Activated T-helper 1 cell treated with Interleukin-2 at 50 U/mL for 16 hours (primary cell): ENCODE data around the gene SNRPD2.
A peak's percentile ranks its signal among the peaks of the same experiment; 100 is the strongest.
"Not testable (repeated sequence)": the region's sequence is repeated elsewhere in the genome, so short reads cannot be mapped to it uniquely, and the experiment has no call there.

Experiments used
- DNase-seq: peaks from one replicate; pipeline ENCODE4 v3.0.0-alpha.2; 2020; ENCODE audit warnings: low read depth

The SNRPD2 gene

DNA sequence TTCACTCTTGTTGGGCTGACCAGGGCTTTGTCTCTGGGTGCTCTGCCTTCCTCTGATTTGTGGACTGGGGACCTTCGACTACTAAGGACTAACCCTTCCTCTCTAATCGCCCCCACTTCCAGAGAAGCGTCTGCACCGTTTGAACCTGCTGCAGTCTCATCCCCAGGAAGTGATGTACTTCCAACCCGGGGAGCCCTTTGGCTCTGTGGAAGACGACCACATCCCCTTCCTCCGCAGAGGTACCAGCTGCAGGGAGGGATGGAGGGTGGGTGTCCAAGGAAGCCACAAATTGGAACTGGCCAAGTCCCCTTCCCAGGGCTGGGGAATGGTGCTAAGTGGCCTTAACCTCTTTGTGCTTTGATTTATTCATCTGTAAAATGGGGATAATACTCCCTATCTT is 9.9 kb upstream of the SNRPD2 start:
- DNase-seq: no peak

DNA sequence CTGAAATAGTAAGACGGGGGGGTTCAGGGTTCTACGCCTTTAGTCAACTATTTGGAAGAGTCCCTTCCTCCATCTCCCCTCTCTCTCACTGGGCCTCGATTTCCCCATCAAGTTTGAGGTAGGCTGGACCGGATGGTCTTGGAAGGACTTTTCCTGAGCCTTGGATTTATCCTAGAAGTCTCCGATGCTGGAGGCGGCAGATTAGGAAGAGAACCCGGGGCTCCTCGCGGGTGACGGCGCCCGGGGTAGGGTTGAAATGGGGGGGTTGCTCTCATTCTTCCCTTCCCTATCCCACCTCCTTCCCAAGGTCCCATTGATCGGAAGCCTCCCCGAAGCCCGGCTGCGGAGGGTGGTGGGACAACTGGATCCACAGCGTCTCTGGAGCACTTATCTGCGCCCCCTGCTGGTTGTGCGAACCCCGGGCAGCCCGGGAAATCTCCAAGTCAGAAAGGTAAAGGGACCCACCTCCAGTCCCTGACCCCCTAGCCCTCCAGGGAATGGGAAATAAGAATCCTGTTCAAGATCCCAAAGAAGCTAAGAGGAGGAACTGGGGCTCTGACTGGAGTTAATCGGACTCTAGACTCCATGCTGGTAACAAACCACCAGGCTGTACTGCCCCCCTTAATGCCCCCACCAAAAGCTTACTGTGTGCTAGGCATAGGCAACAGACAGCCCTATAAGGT is 1.5 kb upstream of the SNRPD2 start:
- DNase-seq: peak; percentile 56

DNA sequence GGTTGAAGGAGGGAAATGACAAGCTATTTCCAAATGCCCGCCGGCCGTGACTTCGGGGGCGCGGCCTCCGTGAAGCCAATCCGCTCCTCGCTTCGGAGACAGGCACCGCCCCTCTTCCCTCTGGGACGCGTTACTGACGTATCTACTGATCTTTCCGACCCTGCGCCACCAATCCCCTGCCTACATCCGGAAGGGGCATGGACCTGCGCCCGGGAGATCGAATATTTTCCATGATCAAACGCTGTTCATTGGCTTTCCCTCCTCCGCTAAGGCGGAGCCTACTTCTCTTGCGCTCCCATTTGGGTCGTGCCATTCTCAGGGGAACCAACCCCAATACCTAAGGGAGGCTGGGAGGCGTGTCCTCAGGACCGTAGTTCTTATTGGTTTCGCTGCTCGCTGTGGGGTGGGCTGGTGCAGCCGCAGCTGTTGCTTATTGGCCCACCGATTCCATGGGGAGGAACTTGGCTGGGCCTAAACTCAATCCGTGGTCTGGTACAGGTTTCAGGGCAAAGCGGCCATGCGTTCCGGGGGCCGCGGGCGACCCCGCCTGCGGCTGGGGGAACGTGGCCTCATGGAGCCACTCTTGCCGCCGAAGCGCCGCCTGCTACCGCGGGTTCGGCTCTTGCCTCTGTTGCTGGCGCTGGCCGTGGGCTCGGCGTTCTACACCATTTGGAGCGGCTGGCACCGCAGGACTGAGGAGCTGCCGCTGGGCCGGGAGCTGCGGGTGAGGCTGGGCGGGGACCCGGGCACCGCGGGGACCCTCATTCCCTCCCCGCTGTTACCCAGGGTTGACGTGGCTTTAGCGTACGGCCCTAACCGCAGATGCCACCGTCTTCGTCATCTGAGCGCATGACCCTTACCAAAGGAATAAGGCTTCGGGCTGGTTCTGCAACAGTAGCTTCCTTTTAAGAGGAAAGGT is 693 bp upstream of the SNRPD2 start, which contains the start of gene QPCTL:
TSS of gene QPCTL (plus strand) at position 480 of the 919 bp plus-strand sequence. CDS start at position 518, 38 bp downstream.
- DNase-seq: peak; percentile 93

DNA sequence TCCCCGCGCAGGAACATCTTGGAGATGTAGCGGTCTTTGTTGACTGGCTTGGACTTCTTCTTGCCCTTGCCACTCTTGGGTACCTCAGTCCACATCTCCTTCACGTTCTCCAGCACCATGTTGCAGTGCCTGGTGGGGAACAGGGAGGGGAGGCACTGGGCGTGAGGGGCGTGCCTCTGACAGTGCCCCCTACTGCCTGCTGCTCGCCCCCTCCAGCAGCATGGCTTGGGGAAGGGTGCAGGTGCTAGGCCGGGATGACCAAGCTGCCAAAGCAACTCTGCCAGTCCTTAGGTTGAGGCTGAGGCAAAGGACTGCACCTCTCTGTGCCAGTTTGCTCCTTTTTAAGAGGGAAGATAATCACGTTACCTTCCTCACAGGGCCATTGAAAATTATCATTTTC is 4.2 kb downstream of the SNRPD2 start:
- no peak for DNase-seq

DNA sequence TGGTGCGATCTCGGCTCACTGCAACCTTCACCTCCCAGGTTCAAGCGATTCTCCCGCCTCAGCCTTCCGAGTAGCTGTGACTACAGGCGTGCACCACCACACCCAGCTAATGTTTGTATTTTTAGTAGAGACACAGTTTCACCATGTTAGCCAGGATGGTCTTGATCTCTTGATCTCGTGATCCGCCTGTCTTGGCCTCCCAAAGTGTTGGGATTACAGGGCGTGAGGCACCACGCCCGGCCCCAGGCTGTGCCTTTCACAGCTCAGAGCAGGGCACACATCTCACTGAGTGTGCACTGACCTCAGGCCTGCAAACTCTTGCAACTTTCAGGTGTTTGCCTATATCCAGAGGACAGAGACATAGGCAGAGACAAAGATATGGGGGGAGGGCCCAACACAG is 6.7 kb downstream of the SNRPD2 start:
- DNase-seq: not testable (repeated sequence)

DNA sequence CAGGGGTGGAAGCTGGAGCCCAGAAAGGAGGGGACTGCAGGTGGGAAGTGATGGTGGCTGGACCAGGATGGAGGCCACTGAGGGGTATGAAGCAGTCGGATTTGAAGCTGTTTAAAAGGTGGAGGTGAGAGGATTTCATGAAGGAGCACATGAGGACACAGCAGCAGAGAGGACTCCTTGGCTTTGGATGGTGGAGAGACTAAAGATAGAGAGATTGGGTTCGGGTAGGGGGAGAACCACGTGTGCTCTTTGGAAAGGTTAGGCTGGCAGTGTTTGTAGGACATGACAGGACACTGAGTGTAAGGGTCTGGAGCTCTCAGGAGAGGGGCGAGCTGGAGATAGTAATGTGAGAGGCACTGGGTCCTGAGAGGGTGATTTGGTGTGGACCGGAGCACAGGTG is 8.8 kb downstream of the SNRPD2 start:
- DNase-seq: no peak

DNA sequence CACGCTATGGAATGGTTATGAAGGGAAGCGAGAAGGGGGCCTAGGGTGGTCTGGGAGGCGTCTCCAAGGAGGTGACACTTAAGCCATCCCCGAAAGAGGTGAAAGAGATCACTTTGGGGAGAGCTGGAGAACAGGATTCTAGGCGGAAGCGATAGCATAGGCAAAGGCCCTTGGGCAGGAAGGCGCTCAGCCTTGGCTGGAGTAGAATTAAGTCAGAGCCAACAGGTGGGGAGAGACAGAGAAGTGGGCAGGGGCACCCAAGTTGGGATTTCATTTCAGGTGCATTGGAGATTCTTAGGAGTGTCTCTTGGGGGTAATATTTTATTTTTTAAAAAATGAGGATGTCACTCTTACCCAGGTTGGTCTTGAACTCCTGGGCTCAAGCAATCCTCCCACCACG is 9.6 kb downstream of the SNRPD2 start:
- DNase-seq: no peak

DNA sequence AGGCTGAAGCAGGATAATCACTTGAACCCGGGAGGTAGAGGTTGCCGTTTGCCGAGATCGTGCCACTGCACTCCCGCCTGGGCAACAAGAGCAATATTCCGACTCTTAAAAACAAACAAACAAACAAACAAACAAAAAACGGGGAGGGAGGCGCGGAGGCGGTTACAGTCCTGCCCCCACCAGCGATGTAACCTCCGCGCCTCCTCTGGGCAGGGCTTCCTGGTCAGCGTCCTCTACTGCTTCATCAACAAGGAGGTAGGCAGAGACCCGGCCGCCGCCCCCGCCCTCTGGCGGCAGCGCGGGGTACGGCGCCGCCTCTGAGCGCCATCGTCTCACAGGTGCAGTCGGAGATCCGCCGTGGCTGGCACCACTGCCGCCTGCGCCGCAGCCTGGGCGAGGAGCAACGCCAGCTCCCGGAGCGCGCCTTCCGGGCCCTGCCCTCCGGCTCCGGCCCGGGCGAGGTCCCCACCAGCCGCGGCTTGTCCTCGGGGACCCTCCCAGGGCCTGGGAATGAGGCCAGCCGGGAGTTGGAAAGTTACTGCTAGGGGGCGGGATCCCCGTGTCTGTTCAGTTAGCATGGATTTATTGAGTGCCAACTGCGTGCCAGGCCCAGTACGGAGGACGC is 10.2 kb downstream of the SNRPD2 start:
- DNase-seq: peak; percentile 81

DNA sequence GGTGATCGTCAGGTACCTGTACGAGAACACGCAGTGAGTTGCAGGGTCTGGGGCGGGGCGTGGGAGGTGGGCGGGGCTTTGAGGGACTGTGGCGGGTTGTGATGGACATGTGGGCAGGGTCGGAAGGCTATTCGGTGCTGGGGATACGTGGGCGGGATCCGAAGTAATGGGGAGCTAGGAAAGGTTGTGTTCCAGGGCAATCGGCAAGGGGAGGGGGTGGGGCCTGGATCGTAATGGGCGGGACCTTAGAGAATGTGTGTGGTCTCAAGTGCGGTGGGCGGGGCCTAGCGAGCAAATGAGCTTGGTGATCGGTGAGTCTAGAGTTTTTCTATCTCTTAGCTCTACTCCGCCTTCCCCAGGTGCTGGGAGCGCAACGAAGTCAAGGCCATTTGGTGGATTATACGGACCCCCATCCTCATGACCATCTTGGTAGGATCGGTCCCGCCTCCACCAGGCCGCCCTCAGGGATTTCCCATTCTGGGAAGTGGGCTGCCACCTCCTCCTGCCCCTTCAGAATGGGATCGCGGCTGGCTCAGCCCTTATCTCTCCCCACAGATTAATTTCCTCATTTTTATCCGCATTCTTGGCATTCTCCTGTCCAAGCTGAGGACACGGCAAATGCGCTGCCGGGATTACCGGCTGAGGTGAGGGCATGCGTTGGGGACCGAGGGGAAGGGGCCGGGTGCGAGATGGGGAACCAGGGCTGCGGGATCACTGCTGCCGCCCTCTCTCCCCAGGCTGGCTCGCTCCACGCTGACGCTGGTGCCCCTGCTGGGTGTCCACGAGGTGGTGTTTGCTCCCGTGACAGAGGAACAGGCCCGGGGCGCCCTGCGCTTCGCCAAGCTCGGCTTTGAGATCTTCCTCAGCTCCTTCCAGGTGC is 14.2 kb downstream of the SNRPD2 start:
- DNase-seq: peak; percentile 58

DNA sequence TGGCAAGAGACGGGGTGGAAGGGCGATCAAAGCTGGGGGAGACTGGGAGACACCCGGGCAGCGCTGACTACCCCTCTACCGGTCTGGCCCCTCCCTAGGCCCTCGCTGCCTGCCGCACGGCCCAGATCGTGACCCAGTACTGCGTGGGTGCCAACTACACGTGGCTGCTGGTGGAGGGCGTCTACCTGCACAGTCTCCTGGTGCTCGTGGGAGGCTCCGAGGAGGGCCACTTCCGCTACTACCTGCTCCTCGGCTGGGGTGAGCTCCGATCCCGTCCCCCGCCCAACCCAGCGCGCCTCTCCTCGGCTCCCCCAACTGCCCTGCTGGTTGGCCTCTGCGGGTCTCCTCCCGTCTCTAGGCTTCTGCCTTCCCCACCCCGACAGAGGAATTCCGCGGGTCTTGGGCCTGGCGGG is 14.9 kb downstream of the SNRPD2 start:
- peak; percentile 28 for DNase-seq

DNA sequence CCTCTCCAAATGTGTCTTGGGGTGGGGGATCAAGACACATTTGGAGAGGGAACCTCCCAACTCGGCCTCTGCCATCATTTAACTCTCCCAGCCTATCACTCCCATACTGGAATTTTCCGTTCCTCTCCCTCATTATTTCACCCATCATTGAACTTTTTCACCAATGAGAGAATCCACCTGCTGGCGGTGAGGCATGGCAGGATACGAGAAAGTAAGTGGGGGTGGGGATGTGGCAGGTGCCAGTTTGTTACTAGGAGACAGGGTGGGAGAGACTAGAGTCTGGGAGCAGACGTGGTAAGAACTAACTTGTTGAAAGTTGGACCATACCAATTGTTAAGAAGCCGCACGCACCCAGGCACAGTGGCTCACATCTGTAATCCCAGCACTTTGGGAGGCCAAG is 16.8 kb downstream of the SNRPD2 start:
- DNase-seq: no peak

DNA sequence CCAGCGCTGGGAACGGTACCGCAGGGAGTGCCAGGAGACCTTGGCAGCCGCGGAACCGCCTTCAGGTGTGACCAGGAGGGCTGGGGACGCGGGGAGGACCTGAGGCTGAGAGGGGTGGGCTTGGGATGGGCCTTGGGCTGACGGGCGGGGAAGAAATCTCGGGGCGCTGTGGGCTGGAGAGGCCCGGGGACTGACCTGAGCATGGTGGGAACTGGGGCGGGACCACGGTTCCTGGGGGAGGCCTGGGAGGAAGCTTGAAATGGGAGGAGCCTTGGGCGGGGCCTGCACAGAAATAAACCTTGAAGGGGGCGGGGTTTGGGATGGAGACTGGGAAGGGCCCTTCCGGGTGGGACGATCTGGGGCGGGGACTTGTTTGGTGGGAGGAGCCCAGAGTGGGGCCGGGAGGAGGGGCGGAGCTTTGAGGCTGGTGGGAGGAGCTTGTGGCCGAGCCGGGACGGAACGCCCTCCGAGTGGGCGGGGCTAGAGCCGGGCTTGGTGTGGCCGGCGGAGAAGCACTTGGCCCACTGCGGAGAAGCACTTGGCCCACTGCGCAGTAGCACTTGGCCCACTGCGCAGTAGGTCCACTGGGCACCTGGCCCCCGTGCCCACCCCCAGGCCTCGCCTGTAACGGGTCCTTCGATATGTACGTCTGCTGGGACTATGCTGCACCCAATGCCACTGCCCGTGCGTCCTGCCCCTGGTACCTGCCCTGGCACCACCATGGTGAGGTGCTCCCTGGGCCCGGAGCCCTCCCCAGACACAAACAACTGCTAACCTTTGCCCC is 20.9 kb downstream of the SNRPD2 start:
- DNase-seq: peak; percentile 30

DNA sequence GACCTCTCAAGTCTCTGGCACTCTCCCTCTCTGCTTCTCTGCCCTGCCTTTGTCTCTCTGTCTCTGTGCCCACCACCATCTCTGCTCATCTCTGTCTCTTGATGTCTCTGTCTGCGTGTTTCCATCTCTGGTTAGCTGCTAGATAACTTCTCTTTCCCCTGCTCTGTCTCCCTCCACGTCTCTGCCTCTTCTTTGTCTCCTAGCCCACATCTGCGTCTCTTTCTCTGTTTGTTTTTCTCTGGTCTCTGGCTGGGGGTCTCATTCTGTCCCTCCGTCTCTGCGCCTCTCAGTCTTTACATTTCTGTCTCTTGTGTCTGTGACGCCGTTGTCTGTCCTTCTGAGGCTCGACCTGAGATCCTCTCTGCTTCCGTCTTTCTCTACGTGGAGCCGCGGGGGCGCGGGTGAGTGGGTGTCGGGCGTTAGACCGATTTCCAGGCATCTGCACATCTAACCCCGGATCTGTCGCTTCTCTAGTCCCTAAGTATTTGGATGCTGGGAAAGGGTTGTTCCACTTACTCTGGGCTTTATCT is 23.3 kb downstream of the SNRPD2 start:
- DNase-seq: no peak

DNA sequence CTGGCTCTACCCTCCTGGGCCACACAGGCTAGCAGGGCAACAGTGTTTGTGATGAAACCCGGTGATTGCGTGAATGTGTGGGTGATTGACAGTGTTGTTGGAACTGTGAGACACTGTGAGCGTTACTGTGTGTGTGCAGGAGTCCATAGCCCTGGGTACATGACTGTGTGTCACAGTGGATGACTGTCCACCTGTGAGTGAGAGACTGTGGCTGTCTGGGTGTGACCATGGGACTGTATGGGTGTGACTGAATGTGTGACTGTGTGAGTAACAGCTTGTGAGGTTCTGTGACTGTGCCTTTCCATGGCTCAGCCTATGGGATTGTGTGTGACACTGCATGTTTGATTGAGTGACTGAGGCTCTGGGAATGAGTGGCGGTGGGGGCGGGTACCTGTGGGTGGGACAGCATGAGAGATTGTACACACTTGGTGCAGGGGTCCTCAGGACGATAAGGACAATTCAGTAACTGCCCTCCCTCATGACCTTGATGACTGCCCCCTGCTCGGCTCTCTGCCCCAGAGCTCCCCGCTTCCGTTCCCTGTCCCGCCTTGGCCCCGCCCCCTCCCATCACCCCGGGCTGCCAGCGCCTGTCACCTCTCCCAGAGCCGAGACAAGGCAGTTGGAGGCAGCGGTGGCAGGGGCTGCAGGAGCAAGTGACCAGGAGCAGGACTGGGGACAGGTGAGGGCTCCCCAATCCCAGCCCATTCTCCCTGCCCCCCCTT is 24.0 kb downstream of the SNRPD2 start, which contains the start of gene GIPR:
TSS of gene GIPR (plus strand) at position 602 of the 722 bp plus-strand sequence. CDS start 1,300 bp downstream, outside the sequence.
- DNase-seq: peak; percentile 39

DNA sequence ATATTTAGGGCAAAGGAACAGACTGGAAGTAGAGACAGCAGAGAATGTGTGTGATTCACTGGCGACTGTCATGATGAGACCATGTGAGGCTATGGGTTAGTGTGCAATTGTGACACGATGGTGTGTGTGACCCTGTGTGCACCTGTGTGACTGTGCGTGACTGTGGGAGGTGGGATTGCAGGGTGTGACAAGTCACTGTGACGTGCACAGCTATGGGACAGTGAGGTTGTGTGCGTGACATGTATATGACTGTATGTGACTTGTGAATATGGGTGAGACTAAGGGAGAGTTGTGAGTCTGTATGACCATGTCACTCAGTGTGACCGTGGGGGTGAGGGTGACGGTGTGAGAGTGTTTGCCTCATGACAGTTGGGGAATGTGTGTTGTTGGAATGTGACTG is 27.2 kb downstream of the SNRPD2 start:
- no peak for DNase-seq

DNA sequence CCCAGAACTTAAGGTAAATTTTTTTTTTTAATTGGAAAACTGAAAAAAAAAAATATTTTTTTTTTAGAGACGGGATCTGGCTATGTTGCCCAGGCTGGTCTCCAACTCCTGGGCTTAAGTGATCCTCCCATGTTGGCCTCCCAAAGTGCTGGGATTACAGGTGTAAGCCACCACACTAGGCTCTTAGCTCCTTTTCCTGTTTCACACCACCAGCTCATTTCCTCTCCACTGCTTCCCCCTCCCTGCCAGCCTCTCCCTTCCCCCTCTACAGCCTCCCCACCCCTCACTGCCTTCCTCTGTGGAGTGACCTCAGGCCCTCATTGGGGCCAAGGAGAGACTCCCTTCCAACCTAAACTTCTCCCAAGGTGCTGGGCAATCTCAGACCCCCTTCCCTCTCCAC is 28.0 kb downstream of the SNRPD2 start:
- DNase-seq: no peak

DNA sequence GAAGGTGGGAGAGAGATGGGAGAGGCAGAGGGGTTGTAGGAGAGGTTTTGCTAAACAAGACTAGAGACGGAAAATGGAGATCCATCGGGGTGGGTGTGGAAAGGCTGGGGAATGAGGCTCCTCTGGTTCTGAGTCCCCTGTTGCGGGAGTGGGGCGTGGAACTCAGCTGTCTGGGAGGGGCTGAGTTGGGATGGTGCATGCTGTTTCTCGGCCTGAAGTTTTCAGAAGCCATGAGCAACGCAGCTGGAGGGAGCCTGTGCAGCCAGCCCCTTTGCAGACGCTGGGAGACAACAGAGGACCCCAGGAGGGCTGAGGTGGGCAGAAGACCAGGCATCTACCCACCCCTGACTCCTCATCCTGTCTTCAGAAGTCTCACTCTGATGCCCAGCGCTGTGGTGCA is 31.1 kb downstream of the SNRPD2 start:
- DNase-seq: no peak

DNA sequence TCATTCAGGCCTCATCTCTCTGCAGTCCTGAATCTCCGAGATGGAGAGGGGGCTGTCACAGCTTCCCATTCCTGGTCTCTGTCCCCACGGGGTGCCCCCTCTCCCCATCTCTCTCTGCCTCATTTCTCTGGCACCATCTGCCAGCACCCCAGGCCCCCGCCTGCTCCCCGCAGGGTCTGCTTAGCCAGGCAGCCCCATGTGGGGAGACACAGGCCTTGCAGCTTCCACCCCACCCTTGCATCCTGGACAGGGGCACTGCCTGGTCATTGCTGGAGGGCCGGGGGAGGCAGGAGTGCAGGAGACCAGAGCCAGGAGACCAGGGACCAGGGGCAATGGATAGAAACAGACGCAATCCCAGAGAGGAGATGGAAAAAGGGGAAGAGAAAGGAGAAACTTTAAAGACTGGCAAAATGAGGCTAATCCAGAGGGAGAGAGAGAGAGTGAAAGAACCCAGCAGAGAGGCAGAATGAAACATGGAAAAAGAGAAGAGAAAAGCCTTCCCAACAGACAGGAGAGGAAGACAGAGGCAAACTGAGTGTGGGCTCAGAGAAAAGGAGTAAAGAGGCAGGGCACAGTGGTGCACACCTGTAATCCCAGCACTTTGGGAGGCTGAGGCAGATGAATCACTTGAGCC is 32.5 kb downstream of the SNRPD2 start:
- no peak for DNase-seq

DNA sequence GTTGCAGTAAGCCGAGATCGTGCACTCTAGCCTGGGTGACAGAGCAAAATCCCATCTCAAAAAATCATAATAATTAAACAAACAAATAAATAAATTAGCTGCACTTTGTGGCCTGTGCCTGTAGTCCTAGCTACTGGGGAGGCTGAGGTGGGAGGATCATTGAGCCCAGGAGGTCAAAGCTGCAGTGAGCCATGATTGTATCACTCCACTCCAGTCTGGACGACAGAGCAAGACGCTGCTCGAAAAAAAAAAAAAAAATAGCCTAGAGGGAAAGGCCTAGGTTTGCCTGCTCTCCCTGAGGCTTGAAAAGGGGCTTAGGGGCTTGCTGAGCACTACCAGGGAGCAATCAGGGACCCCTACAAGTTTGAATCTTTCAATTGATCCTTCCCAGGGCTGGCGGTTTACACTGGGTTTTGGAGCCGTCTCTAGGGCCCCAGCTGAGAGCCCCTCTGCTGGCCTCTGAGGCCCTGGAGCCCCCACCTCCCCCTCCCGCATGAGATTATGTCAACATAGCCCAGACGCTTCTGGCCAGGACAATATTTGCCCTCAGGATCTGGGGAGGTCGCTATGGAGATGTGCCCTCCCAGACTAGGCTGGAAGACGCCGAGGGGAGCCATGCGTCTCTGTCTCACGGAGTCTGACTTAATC is 34.1 kb downstream of the SNRPD2 start:
- no peak for DNase-seq
